ENCODE data around the gene ALDH3B1.

Gene ALDH3B1

GRCh38 chr11:68053117-68053516, 43.0 kb downstream of the ALDH3B1 start:
- Histone ChIP-seq H3K9me3 (ENCODE audit: control insufficient read depth, low read length) (no peaks in the 10 kb centered on the region), H3K36me3 (ENCODE audit: control insufficient read depth, insufficient read depth, low read length, severe bottlenecking) (peaks cover 50% of the 10 kb centered on the region), H3K4me3 (ENCODE audit: low read length) (no peak overlapping the region), H3K9ac (ENCODE audit: low read length) (no peak overlapping the region), H3K4me1 (ENCODE audit: control insufficient read depth, insufficient read depth, low read length) (no peaks in the 10 kb centered on the region), H3K27me3 (replicated peaks; ENCODE audit: control insufficient read depth, insufficient read depth, low read length) (no peaks in the 10 kb centered on the region)
- DNase-seq (ENCODE audit: low read depth), result no peak

DNA sequence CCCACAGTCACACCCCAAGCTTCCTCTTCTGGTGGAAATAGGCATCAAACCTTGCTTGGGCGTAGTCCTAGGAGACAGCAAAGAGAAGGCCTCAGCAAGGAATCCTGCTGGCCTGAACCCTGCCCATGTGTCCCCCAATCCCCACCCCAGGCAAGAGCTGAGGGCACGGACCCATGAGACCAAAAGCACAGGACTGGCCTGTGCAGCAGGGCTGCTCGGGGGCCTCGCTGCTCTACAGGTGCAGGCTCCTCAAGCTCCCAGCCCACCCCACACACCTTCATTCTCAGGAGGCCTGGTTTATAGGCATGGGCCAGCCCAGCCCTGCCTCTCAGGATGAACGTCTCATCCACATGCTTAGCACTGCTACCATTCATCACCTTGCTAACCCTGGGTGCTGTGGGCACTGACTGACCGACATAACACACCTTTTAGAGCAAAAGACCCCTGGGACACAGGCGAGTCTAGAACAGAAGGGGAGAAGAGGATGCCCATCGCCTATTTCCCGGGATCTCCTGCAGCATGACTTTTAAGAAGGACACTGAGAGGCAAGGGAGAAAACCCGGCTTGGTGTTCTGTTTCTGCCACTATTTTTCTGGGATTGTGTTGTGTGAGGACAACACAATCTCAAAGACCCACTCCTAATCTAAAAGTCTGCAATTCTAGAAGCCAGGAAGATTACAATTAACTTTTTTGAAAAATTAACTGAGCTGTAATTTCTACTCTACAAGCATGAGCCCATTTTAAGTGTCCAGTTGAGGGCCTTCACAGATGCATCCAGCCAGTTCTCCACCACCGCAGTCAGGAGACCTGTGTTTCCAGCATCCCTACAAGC, 44.1 kb downstream of the ALDH3B1 start:
- peaks cover 53% of the 10 kb centered on the region for H3K36me3 ChIP-seq (ENCODE audit: control insufficient read depth, insufficient read depth, low read length, severe bottlenecking)
- no peak overlapping the region for H3K4me3 ChIP-seq (ENCODE audit: low read length)
- H3K27me3 ChIP-seq (replicated peaks; ENCODE audit: control insufficient read depth, insufficient read depth, low read length), result no peaks in the 10 kb centered on the region
- H3K4me1 ChIP-seq (ENCODE audit: control insufficient read depth, insufficient read depth, low read length), result no peaks in the 10 kb centered on the region
- no peak for DNase-seq (ENCODE audit: low read depth)
- no peaks in the 10 kb centered on the region for H3K9me3 ChIP-seq (ENCODE audit: control insufficient read depth, low read length)
- H3K9ac ChIP-seq (ENCODE audit: low read length), result no peak overlapping the region

- Histone ChIP-seq H3K9me3 (ENCODE audit: control insufficient read depth, low read length) (no peaks in the 10 kb centered on the region), H3K4me3 (ENCODE audit: low read length) (no peak overlapping the region), H3K4me1 (ENCODE audit: control insufficient read depth, insufficient read depth, low read length) (no peaks in the 10 kb centered on the region), H3K36me3 (ENCODE audit: control insufficient read depth, insufficient read depth, low read length, severe bottlenecking) (peaks cover 51% of the 10 kb centered on the region), H3K9ac (ENCODE audit: low read length) (no peak overlapping the region), H3K27me3 (replicated peaks; ENCODE audit: control insufficient read depth, insufficient read depth, low read length) (no peaks in the 10 kb centered on the region)
- no peak for DNase-seq (ENCODE audit: low read depth)
Measured at GRCh38 chr11:68056317-68057285, 46.5 kb downstream of the ALDH3B1 start.

DNA sequence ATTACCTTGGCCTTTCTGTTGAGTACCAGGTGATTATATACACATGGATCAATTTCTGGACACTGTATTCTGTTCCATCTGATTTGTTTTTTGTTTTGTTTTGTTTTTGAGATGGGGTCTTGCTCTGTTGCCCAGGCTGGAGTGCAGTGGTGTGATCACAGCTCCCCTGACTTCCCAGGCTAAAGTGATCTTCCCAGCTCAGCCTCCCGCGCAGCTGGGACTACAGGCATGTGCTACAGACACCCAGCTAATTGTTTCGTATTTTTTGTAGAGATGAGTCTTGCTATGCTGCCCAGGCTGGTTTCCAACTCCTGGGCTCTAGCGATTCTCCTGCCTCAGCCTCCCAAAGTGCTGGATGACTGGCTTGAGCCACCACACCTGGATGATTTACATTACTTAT, 47.7 kb downstream of the ALDH3B1 start:
- DNase-seq (ENCODE audit: low read depth), result no peak
- H3K4me1 ChIP-seq (ENCODE audit: control insufficient read depth, insufficient read depth, low read length), result no peaks in the 10 kb centered on the region
- no peak overlapping the region for H3K4me3 ChIP-seq (ENCODE audit: low read length)
- peaks cover 54% of the 10 kb centered on the region for H3K36me3 ChIP-seq (ENCODE audit: control insufficient read depth, insufficient read depth, low read length, severe bottlenecking)
- no peaks in the 10 kb centered on the region for H3K9me3 ChIP-seq (ENCODE audit: control insufficient read depth, low read length)
- H3K27me3 ChIP-seq (replicated peaks; ENCODE audit: control insufficient read depth, insufficient read depth, low read length), result no peaks in the 10 kb centered on the region
- H3K9ac ChIP-seq (ENCODE audit: low read length), result no peak overlapping the region

DNA sequence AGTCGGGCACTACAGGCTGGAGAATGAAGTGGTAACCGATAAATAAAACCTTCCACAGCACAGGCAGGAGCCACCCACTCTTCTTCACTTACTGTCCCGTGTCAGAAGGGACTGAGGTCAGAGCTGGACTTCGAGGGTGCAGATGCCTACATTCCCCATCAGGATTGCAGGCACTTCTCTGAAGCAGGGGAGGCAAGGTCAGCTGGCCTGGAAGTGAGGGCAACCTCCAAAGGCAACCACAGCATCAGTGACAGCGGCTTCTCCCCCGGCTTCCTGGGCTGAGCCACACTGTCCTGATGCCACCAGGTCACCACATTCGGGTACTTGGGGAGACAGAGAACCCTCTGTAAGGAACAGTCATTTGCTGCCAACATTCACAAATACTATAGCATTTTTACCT, 51.4 kb downstream of the ALDH3B1 start:
- no peaks in the 10 kb centered on the region for H3K4me1 ChIP-seq (ENCODE audit: control insufficient read depth, insufficient read depth, low read length)
- no peak for DNase-seq (ENCODE audit: low read depth)
- no peak overlapping the region for H3K4me3 ChIP-seq (ENCODE audit: low read length)
- H3K27me3 ChIP-seq (replicated peaks; ENCODE audit: control insufficient read depth, insufficient read depth, low read length), result no peaks in the 10 kb centered on the region
- peaks cover 83% of the 10 kb centered on the region for H3K36me3 ChIP-seq (ENCODE audit: control insufficient read depth, insufficient read depth, low read length, severe bottlenecking)
- no peak overlapping the region for H3K9ac ChIP-seq (ENCODE audit: low read length)
- H3K9me3 ChIP-seq (ENCODE audit: control insufficient read depth, low read length), result no peaks in the 10 kb centered on the region

DNA sequence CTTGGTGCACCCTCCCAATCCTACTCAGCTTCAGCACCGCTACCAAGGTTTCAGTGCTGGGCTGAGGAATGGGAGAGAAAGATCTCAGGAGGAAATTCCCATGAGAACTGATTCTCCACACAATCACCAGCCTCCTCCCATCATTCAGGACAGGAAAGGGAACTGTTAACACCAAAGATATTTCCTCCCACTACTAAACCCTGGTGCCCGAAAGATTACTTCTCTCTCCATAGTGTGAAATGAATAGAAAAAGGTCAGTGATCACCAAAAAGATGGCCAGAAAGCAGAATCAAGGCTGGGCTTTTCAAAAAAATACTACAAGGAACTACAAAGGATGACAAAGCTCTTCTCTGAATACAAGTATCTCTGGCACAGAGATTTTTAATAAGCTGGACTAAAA, 54.8 kb downstream of the ALDH3B1 start:
- Histone ChIP-seq H3K27me3 (replicated peaks; ENCODE audit: control insufficient read depth, insufficient read depth, low read length) (no peaks in the 10 kb centered on the region), H3K9ac (ENCODE audit: low read length) (no peak overlapping the region), H3K4me3 (ENCODE audit: low read length) (no peak overlapping the region), H3K9me3 (ENCODE audit: control insufficient read depth, low read length) (no peaks in the 10 kb centered on the region), H3K4me1 (ENCODE audit: control insufficient read depth, insufficient read depth, low read length) (no peaks in the 10 kb centered on the region), H3K36me3 (ENCODE audit: control insufficient read depth, insufficient read depth, low read length, severe bottlenecking) (peaks cover 93% of the 10 kb centered on the region)
- DNase-seq (ENCODE audit: low read depth), result no peak

DNA sequence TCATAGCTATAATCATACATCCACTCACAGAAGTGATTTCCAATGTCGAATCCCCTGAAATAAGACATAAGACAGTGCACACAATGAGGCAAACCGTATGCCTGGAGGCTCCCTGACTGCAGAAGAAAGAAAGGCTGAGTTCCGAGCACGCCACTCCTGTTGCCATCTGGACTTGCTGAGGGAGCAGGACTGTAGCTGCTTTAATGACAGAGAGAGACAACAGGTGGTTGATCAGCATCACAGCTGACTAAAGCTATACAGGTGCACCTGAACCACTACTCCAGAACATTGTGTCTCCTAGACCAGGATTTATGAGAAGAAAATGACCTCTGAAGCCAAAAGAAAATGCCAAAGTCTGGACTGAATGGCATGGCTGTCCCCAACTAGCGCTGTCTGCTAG, 55.7 kb downstream of the ALDH3B1 start:
- Histone ChIP-seq H3K27me3 (replicated peaks; ENCODE audit: control insufficient read depth, insufficient read depth, low read length) (no peaks in the 10 kb centered on the region), H3K36me3 (ENCODE audit: control insufficient read depth, insufficient read depth, low read length, severe bottlenecking) (peaks cover 97% of the 10 kb centered on the region), H3K9ac (ENCODE audit: low read length) (no peak overlapping the region), H3K4me3 (ENCODE audit: low read length) (no peak overlapping the region), H3K4me1 (ENCODE audit: control insufficient read depth, insufficient read depth, low read length) (no peaks in the 10 kb centered on the region), H3K9me3 (ENCODE audit: control insufficient read depth, low read length) (no peaks in the 10 kb centered on the region)
- DNase-seq (ENCODE audit: low read depth), result no peak

DNA sequence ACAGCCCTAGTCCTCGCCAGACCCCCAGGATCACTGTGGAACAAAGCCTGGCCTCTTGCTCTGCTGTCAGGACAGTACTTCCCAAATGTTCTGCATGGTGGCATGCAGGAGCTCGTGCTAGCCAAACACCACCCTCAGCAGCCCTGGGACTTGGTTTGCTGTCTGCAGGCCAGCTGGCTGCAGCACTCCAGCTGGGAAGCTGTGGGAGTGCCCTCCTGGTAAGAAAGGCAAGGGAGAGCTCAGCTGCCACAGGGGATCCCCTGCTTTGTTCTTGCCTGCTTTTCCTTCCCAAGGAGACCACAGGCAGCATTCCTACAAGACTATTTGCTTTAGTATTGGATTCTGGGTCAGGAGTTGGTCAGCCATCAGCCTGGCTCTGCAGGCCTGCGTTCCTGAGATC, 56.6 kb downstream of the ALDH3B1 start:
- DNase-seq (ENCODE audit: low read depth), result no peak
- H3K4me1 ChIP-seq (ENCODE audit: control insufficient read depth, insufficient read depth, low read length), result no peaks in the 10 kb centered on the region
- peaks cover 98% of the 10 kb centered on the region for H3K36me3 ChIP-seq (ENCODE audit: control insufficient read depth, insufficient read depth, low read length, severe bottlenecking)
- H3K27me3 ChIP-seq (replicated peaks; ENCODE audit: control insufficient read depth, insufficient read depth, low read length), result no peaks in the 10 kb centered on the region
- no peak overlapping the region for H3K9ac ChIP-seq (ENCODE audit: low read length)
- H3K4me3 ChIP-seq (ENCODE audit: low read length), result no peak overlapping the region
- no peaks in the 10 kb centered on the region for H3K9me3 ChIP-seq (ENCODE audit: control insufficient read depth, low read length)

- Histone ChIP-seq H3K9ac (ENCODE audit: low read length) (no peak overlapping the region), H3K27me3 (replicated peaks; ENCODE audit: control insufficient read depth, insufficient read depth, low read length) (no peaks in the 10 kb centered on the region), H3K9me3 (ENCODE audit: control insufficient read depth, low read length) (no peaks in the 10 kb centered on the region), H3K4me3 (ENCODE audit: low read length) (no peak overlapping the region), H3K36me3 (ENCODE audit: control insufficient read depth, insufficient read depth, low read length, severe bottlenecking) (peaks cover 97% of the 10 kb centered on the region), H3K4me1 (ENCODE audit: control insufficient read depth, insufficient read depth, low read length) (no peaks in the 10 kb centered on the region)
- DNase-seq (ENCODE audit: low read depth), result no peak
Measured at GRCh38 chr11:68067991-68068390, 57.9 kb downstream of the ALDH3B1 start.

DNA sequence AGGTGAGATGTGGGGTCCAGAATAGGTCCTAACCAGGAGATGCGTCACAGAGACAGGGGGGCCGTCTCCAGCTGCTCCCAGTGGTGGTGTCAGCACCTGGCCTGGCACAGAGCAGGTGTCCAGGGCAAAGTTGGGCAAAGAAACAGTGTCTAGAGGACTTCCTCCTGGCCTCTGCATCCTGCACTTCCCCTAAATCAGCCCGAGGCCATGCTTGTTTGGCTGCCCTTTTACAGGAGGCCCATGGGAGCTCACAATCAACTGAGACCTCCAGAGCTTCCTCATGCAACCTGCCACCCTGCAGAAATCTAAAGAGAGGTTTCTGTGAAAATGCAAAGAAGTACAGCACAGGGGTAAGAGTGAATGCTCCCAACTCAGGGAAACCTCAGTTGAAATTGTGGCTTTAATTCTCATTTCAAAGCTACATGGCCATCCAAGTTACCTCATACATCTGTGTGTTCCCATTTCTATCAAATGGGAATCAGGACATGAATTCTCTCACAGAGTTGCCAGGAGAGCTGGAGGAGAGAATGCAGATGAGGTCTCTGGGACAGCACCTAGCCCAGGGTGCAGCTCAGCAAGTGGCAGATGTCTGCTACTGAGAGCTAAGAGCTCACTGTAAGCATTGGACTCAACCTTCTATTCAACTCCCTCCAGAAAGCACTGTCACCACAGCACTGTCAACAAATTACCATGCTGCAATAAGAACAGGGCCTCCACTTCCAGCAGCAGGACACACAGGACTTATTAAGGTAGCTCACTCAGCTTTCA, 61.3 kb downstream of the ALDH3B1 start:
- H3K36me3 ChIP-seq (ENCODE audit: control insufficient read depth, insufficient read depth, low read length, severe bottlenecking), result peaks cover 89% of the 10 kb centered on the region
- H3K27me3 ChIP-seq (replicated peaks; ENCODE audit: control insufficient read depth, insufficient read depth, low read length), result no peaks in the 10 kb centered on the region
- no peak for DNase-seq (ENCODE audit: low read depth)
- no peak overlapping the region for H3K9ac ChIP-seq (ENCODE audit: low read length)
- no peak overlapping the region for H3K4me3 ChIP-seq (ENCODE audit: low read length)
- H3K4me1 ChIP-seq (ENCODE audit: control insufficient read depth, insufficient read depth, low read length), result no peaks in the 10 kb centered on the region
- no peaks in the 10 kb centered on the region for H3K9me3 ChIP-seq (ENCODE audit: control insufficient read depth, low read length)

All from adipocyte (in vitro differentiated cells).